ENCODE data around the gene RGSL1.

GRCh38 chr1:182575540-182576149 lies 125.7 kb downstream of the RGSL1 start:
- TF ChIP-seq, protein P1, sequence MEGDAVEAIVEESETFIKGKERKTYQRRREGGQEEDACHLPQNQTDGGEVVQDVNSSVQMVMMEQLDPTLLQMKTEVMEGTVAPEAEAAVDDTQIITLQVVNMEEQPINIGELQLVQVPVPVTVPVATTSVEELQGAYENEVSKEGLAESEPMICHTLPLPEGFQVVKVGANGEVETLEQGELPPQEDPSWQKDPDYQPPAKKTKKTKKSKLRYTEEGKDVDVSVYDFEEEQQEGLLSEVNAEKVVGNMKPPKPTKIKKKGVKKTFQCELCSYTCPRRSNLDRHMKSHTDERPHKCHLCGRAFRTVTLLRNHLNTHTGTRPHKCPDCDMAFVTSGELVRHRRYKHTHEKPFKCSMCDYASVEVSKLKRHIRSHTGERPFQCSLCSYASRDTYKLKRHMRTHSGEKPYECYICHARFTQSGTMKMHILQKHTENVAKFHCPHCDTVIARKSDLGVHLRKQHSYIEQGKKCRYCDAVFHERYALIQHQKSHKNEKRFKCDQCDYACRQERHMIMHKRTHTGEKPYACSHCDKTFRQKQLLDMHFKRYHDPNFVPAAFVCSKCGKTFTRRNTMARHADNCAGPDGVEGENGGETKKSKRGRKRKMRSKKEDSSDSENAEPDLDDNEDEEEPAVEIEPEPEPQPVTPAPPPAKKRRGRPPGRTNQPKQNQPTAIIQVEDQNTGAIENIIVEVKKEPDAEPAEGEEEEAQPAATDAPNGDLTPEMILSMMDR (IDR thresholded peaks at IDR 0.05; ENCODE audit: borderline replicate concordance, extremely low read depth, low read length, poor library complexity, severe bottlenecking): no peak
- TF ChIP-seq EZH2 (IDR thresholded peaks at IDR 0.05; ENCODE audit: borderline replicate concordance, low read depth, low read length, severe bottlenecking): no peak

All from DND-41 (cell line).